HG03571 (cell line): ENCODE data around the gene SHPK.

Source experiments
- ATAC-seq: cut with Tn5 transposase; IDR thresholded peaks from one replicate; pipeline ENCODE4 v1.9.1; 2021; ENCODE audit not compliant: unreplicated experiment

The SHPK gene

GRCh38 chr17:3630781-3631180, 5.3 kb downstream of the SHPK start:
- no peak for ATAC-seq

GRCh38 chr17:3627769-3628167, 8.3 kb downstream of the SHPK start:
- ATAC-seq, result no peak

DNA sequence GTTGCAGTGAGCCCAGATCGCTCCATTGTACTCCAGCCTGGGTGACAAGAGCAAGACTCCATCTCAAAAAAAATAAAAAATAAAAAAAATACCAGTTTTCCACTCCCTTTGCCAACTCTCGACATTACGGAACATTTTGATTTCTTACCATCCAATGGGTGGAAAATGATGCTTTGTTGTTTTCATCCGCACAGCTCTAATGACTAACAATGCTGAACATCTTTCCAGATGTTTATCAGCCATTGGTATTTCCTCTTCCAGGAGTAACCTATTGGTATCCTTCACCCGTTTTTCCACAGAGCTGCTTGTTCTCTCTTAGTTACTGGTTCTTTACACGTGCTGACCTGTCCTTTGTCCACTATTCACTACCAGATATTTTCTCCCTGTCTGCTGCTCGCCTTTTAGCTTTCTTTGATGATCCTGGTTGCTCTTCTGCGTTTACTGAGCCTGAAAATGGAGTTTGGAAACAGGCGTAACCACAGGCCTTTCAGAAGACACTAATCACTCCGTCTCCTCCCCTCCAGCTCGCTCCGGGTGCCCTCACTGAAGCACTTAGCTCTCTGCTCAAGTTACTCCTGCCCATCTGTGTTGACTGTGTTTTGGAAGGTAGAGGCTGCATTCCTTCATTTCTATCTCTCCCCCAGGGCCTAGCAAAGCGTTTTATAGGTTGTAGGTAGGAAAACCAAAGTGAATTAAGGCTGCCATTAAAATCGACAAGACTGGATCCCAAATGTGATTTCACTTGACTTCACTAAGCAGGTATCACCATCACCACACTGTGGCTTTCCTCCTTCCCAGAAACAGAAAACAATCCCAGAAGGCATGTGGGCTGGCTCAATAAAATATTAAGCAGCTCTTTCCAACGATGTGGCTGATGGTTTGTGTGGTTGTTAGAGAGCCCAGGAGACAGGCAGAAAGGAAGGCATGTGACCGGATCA, 8.9 kb downstream of the SHPK start:
- ATAC-seq, result no peak

DNA sequence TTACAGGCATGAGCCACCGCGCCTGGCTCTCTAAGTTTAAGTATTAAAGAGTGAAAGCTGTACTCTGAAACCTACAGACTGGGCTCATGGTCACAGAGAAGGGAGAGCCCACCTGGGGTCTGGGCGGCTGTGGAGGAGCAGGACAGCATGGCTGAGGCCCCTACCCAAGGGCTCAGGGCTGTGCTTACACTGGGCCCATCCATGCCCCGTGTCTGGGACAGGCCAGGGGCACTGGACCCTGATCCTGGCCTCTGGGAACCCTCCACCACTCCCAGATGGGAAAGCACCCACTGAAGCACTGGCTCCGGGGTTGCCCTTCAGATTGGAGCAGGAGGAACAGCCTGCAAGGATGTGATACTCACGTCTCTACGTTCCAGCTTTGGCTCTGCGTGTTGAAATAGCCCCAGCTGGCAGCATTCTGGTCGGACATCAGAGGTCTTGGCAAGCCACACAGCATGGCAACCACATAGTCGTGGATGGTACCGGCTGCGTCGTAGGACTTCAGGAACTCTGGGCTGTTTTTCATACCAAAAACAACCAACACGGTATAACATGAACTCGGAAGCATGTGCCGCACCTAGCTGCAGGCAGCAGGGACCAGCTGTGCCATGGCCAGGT, 13.0 kb downstream of the SHPK start:
- no peak for ATAC-seq

- ATAC-seq, result no peak
These were observed 14.8 kb downstream of the SHPK start for GRCh38 chr17:3621146-3621720.

DNA sequence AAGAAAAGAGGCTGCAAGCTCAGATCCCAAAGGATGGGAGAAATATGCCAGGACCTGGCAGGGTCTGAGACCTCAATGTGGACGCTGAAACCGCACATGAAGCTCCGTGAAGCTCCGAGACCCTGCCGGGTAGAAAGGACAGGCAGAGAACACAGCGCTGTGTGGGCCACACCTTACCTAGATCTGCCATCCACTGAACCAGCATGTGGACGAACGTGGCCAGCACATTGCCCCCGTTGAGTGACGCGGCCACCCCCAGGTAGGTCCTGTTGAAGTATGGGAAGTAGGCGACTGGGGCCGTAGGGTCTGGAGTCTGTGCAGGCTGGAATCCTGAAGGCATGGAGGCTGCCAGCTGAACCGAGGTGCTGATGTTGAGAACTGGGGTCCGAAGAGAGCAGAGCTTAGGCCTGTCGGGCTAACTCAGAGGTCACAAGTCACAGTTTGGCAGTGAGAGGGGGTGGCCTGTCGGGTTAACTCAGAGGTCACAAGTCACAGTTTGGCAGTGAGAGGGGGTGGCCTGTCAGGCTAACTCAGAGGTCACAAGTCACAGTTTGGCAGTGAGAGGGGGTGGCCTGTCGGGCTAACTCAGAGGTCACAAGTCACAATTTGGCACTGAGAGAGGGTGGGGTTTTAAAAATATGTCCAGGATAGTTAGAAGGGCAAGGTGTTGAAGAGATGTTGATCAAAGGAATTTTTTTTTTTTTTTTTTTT, 20.7 kb downstream of the SHPK start:
- no peak for ATAC-seq

DNA sequence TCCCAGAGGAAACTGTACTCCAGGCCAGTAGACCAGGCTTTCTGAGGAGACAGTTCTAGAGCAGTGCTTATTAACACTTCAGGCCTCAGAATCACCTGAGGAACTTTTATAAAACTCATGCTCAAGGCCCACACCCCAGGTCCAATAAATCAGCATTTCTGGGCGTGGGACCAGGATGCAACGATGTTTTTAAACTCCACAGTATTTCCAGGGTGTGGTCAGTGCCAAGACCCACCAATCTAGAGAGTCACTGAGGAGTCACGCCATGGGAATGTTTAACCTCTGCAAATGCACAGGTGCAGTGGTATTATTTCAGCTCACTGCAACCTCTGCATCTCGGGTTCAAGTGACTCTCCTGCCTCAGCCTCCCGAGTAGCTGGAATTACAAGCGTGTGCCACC, 22.9 kb downstream of the SHPK start:
- no peak for ATAC-seq

DNA sequence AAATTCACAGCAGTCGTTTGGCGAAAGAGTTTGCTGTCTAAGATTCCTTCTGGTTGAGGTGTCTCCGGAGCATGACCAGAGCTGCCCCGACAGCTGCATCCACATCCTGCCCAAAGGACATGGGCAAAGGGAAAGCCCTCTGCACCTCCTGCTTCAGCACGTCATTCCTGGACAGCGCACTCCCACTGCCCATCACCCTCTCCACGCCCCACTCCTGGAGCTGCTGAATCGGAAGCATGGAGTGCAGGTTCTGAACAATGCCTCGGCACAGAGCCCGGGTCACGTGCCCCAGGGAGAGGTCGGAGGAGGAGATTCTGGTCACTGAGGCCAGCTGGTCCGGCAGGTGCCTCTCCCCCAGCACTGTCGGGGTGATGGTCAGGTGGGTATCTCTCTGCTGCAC, 25.5 kb downstream of the SHPK start:
- no peak for ATAC-seq

DNA sequence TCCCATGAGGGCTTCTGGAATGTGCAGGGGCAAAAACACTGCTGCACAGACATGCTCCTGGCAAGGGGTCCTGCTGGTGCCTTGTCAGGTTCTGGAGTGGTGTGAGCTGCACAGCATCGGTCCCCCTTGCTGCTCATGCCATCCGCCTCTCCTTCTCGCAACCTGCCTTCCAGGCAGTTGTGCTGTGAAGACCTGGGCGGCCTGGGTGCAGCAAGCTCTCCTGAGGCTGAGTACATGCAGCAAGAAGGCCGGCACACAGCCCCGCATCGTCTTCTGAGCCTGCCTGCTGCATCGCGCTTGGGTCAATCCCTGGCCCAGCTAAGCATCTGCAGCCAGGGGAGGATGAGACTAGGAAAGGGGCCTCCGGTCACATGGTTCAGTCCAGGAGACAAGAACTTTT, 26.4 kb downstream of the SHPK start:
- ATAC-seq, result no peak

GRCh38 chr17:3603870-3604259, 32.2 kb downstream of the SHPK start:
- ATAC-seq, result no peak

GRCh38 chr17:3603119-3603869, 32.8 kb downstream of the SHPK start:
- ATAC-seq, result no peak

DNA sequence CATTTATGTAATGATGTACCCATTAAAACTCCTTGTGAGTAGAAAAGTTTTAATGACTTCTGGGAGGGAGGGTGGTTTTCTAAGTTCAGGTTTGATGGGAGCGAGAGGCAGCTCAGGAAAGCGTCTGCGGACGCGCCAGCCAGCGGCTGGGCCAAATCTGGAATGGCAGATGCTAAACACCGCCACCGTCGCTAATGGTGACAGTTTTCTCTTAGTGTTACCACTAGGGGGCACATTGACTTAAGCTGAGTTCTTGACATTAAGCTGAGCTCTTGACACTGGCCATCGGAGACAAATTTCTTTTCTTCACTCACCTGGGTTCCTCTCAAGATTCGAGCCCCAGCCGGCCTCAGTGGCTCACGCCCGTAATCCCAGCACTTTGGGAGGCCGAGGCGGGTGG, 33.6 kb downstream of the SHPK start:
- no peak for ATAC-seq

DNA sequence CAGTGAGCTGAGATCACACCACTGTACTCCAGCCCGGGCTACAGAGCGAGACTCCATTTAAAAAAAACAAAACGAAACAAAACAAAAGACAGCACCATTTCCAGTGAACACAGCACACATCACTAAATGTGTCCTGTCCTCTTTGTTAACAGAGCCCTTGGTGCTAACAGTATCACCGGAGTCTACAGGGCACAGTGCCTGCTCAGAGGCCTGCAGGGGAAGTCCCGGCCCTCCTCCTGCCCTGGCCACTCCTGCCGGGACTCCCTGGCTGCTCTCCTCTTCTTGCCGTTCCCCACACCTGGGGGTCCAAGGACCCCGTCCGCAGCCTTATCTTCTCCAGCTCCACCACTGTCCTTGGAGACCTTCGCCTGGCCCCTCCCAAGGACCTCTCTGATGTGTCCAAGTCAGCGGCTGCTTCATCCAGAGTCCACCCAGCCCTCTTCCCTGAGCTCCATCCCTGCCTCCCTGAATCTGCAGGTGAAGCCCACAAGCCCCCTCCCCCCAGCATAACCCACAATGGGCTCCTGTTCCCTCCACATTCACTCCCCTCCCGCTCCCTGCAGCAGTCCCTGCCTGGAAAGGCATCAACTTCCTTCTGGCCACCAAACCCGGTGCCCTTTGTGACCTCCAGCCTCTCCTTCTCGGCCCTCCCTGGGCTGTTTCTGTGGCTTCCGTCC, 35.4 kb downstream of the SHPK start:
- no peak for ATAC-seq

DNA sequence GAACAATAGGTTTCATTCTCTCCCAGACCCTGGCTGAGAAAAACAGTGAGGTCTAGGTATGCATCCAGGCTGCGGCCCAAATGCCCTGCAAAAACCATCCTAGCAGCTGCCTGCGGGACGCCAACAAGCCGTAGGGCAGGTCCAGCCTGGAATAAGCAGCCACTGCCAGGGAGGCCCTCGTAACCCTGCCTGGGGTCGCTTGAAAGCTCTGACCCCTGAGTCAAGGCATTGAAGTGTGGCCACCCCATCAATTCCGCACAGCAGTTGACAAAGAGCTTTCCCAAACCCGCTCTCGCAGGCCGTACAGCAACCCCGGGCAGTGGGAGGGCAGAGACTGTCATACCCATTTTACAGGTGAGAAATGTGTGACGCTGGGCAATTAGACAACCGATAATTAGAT, 38.0 kb downstream of the SHPK start:
- no peak for ATAC-seq

- ATAC-seq, result no peak
These were observed 39.1 kb downstream of the SHPK start for GRCh38 chr17:3596804-3597464.

DNA sequence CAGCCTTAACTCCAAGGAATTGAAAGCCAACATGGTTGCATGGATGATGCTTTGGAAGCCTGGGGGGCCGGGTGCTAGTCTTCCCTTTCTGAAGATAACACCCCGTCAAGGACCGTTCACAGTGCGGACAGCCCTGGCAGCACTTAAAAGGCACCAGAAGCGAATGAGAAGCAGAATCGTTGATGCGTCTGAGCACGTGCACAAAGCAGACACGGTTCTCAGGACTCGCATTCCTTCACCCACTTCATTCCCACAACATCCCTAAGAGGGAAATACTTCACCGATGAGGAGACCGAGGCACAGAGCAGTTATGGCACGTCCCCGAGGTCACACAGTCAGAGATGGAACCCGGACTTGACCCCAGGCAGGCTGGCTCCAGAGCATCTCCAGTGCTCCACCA, 41.1 kb downstream of the SHPK start:
- ATAC-seq, result no peak

DNA sequence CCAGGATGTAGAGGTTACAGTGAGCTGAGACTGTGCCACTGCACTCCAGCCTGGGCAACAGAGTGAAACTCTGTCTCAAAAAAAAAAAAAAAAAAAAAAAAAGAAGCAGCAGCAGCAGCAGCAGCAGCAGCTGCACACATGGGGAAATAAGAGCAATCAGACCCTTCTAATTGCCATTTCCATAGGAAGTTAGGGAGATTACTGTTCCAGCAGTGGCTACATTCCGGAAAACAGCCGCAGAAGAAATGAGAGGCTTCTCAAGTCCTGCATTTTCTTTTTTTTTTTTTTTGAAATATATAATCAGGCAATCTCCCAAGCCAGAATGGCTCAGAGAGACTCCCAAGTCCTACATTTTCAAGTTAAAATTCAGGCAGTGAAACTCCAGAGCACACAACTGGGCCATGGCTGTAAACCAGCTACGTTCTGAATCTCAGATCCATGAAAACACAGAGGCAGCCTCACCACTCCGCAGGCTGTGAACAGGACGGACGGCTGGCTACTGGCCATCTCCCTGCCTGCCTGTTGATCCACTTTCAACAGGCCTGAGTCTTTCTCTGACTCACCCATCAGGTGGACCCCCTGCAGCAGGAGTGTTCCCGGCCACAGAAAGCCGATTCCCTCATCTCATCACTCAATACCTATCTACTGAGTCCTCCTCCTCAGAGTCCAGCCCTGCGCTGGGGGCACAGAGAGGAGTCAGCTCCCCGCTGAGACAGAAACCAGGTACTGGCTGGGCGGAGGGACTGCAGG, 41.8 kb downstream of the SHPK start:
- ATAC-seq, result no peak

DNA sequence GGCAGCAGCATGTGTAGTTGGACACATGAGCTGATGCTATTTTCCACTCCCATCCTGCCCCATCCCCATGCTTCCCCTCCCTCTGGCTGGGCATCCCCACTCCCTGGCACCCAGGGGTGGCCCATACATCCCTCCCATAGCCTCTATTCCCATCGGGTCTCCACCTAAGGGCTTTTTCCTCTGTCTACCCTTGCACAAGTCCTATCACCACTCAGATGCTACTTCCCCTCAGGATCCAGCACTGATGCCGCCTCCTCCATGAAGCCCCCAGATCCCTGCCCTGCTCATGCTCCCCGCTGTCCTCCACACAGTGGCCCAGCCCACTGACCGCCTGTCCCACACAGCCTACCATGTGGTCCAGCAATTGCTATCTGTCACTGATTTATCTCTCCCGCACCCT, 42.7 kb downstream of the SHPK start:
- ATAC-seq, result no peak

- no peak for ATAC-seq
These were observed 43.7 kb downstream of the SHPK start for GRCh38 chr17:3592216-3592860.
